GM03348 (cell line): ENCODE results near the gene APOL2.
A peak's percentile ranks its signal among the peaks of the same experiment; 100 is the strongest.
"Not testable (repeated sequence)": the region's sequence is repeated elsewhere in the genome, so short reads cannot be mapped to it uniquely, and the experiment has no call there.

Experiments used
- DNase-seq: peaks from one replicate; pipeline ENCODE4 v3.0.0; 2012; ENCODE audit warnings: low spot score

The APOL2 gene

DNA sequence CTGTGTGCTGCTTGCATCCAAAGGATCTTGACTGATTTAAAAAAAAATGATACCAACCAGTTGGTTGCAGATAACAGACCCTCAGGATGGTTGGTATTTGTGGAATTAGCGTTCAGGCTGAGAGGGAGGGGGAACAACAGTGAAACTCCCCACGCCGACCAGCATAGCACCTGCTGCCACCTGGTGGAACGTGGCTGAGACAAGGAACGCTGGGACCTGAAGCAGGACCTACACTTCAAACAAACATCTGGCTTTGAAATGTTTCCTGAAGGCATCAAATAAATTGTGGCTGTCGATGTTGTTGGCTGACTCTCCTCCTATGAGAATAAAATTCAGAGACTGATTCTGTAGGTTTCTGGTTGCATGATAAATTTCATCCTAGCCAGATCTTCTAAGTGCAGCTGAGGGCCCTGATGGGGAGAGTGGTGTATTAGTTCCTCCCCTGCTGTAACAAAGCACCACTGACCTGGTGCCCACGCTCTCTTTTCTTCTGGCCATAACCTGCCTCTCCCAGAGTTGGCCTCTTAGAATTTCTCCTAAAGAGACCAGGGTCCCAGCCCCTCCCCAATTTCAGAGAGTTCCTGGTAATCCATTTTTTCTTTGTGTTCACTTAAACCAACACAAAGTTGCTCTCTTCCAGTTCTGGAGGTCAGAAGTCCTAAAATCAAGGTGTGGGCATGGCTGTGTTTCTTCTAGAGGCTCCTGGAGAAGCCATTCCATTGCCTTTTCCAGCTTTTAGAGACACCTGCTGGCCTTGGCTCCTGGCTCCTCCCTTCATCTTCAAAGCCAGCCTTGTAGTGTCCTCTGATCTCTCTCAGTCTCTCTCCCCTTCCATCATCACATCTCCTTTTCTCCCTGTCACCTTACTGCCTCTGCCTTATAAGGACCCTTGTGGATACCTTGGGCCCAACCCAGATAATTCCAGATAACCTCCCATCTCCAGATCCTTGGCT, 17.3 kb downstream of the APOL2 start:
- peak; percentile 35 for DNase-seq

- peak; percentile 50 for DNase-seq
Observed at GRCh38 chr22:36220451-36220921, 18.8 kb downstream of the APOL2 start.

- DNase-seq, result no peak
Observed at GRCh38 chr22:36218648-36219193, 20.6 kb downstream of the APOL2 start.

DNA sequence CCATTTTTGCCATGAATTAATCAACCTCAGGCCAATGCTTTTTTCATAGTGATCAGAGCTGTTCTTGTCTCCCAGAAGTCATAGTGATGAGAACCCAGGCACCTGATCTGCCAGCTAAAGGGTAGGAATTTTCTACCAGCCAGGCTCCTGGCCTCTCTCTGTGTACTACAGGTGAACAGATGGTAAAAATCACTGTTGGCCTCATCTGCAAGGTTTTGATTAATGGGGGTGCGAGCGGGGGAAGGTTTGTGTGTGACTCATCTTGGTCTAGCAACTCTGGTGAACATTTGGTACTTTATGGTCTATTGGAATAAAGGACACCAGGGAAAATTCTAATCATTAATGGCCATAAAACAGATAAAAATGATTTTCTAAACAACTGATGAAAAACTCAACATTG, 23.3 kb downstream of the APOL2 start:
- no peak for DNase-seq

- no peak for DNase-seq
Observed at GRCh38 chr22:36213586-36213985, 25.7 kb downstream of the APOL2 start.

DNA sequence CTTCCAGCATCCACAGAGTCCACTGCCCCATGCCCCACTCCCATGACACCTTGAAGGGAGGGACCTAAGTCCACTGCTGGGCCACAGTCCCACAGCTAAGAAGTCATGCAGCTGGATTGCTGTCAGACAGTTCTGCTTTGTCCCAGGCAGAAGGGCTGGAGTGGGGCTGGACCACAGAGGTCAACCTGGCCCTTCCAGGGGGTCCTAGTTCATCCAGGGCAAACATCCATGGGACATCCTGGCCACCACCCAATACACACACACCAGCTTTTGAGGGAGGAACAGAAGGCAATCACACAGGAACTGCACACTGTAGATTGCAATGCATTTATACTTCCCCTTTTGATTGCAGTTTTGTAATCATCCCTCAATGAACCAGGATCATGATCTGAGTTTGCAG, 26.4 kb downstream of the APOL2 start:
- no peak for DNase-seq

DNA sequence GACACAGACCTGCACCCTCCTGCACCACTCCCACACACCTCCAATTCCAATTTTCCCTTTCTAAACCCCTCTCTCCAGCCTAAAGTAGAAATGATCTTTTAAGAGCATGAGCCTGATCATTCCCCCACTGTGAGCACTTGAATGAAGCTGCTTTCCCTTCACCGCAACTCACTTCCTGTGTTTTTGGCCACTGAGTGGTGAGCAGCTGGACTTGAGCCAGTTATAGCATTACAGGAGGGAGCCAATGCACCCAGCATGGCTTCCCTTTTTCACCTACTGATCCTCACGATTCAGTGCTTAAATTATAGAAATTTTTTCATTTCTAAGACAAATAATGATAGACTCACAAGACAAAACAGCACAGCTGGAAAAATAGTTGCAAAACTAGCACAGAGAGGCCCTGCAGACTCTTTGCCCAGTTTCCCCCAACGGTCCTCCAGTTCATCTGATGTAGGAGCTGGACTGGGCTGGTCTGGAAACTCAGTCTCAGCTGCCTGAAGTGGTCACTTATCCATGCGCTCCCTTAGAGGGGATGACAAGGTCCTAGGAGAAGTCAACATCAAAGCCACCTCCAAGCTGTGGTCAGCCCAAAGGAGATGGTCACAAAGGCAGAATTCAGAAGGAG, 28.0 kb downstream of the APOL2 start:
- peak; percentile 17 for DNase-seq

DNA sequence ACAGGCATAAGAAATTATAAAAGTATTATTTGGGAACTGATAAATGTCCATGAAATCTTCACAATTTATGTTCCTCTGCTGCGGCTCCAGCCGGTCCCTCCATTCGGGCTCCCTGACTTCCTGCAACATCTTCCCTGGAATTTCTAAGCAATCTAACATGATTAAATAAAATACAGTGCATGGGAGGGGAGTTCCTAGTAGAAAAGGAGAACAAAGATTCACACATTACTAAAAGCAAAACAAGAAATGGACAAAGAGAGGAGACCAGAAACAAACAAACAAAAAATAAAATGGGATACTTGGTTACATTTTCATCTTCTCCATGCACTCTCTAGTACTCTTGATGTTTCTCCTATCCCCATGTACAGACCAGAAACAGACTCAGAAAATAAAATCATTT, 29.1 kb downstream of the APOL2 start:
- DNase-seq, result no peak

DNA sequence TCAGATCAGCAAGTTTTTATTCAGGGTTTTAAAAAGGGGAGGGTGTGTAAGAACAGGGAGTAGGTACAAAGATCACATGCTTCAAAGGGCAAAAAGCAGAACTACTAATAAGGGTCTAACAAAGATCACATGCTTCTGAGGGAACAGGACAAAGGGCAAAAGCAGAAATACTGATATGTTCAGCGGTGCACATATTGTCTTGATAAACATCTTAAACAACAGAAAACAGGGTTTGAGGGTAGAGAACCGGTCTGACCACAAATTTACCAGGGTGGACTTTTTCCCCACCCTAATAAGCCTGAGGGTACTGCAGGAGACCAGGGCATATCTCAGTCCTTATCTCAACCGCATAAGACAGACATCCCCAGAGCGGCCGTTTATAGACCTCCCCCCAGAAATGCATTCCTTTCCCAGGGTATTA, 29.8 kb downstream of the APOL2 start:
- not testable (repeated sequence) for DNase-seq

GRCh38 chr22:36208914-36209313, 30.4 kb downstream of the APOL2 start:
- no peak for DNase-seq

DNA sequence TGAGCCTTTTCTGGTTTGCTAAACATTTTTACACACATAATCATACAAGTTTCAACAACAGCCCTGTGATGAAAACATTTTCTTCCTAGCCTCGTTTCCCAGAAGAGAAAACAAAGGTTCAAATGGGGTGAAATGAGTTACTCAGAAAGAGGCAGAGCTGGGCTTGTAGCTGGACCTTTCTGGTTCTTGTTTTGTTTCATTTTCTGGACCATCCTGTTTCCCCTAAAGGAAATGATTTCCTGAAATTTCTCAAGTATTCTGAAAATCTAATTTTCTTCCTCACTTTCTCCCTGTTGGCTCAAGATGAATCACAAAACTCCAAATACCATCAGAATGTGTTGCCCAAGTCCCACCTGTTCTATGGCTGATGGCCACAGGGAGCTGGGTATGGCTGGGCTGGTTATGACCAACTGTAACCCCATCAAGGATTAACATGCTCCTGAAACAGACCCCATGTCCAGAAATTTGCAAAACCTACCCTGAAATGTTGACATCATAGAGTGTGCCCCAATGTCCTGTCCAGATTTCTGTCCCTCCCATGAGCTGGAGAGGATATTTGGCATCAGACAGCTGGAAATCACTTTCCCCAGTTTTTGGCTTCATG, 31.1 kb downstream of the APOL2 start:
- DNase-seq, result no peak

DNA sequence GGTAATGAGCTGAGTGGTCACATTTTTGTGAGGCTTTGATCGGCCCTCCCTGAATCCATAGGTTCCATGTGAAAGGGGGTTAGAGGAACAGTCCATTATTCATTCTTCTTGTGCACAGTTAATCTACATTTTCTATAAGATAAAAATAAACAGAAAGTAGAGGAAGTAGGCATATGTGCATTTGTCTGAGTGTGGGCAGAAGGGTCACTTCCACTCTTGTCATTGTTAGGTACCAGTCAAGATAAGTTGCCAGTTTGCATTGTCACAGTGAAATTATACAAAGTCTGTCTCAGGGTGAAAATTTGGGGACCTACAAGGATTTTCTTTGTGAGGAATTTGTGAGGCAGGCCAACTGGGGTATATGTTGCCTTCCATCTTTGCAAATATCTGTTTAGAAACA, 33.1 kb downstream of the APOL2 start:
- no peak for DNase-seq

GRCh38 chr22:36205573-36205972, 33.8 kb downstream of the APOL2 start:
- not testable (repeated sequence) for DNase-seq

- no peak for DNase-seq
Observed at GRCh38 chr22:36204632-36205015, 34.7 kb downstream of the APOL2 start.

DNA sequence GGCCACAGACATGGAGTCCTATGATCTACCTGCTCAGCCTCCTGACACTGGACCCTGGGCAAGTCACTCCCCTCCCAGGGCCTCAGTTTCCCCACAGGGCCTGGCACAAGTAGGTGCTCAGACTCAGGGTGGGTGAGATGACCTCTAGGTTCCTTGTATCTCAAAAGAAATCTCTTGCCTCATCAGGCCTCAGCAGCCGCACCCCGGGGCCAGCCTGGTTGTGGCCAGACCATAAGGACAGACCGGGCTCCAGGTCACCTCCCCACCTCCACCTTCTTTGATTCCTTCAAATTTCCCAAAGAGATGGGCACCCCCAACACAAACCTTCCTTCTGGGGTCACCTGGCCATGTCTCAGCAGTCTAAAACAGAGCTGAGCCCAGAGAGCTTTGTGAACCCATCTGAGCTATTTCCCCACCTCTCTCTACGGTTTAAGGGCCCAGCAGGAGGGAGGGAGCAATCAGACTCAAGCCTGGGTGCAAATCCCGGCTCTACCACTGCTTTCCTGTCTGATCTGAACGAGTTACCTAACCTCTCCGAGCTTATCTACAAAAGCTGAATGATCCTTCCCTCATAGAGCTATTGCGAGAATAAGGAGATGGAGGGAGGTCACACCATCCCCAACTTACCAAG, 35.2 kb downstream of the APOL2 start:
- no peak for DNase-seq

DNA sequence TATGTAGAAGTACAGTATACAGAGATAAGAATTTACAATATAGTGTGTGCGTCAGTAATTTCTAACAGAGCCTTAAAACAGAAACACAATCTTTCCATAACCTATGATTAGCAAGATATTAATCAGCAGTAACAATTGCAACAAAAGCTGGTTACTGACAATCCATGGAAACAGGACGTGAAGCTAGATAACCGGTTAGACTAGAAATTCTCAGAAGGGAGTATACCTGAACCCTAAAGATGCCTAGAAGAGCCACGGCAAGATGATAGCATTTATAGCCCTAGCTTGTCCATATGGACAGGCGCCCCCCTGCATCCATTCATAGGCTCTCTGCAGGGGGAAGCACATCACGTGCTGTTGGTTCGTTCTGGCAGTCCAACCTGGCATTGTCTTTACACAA, 35.9 kb downstream of the APOL2 start:
- DNase-seq, result not testable (repeated sequence)

DNA sequence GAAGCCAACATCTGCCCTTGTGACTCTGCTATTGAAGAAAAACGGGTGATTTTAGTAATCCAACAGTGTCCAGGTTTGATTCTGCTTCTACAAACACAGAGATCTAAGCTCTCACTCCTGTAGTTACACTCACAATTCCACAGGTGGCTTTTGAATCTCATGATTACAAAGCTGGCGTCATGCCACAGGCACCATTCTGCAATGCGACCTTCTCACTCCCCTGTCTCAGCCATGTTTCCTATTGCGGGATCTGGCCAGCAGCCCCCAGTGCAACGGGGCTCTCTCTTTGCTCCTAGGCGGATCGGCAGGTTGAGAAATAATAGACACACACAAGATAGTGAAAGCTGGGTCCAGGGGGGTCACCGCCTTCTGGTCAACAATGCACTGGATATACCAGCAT, 36.4 kb downstream of the APOL2 start:
- not testable (repeated sequence) for DNase-seq

- peak; percentile 66 for DNase-seq
Observed at GRCh38 chr22:36201630-36202319, 37.6 kb downstream of the APOL2 start, which contains the start of gene APOL4. APOL4 (minus strand) TSS chr22:36201809; CDS start chr22:36201734, 75 bp downstream.

DNA sequence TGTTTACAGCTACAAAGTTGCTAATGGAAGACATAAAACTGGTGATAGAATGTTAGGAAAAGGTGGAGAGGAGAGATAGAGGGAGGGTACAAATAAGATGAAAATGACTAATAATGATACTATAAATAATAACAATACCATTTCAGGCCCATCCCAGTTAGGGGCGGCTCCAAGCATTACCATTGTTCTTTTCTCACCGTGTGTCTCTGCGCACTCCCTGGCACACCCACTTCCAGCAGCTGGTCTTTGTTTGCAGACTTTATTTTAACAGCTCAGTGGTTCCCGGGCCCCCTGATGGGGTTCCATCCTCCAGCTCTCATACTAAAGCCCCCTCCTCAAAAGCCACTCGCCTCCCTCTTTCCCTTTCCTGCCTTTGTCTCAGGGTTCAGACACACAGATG, 38.3 kb downstream of the APOL2 start:
- not testable (repeated sequence) for DNase-seq

- DNase-seq, result no peak
Observed at GRCh38 chr22:36199001-36199551, 40.3 kb downstream of the APOL2 start.

- DNase-seq, result no peak
Observed at GRCh38 chr22:36198536-36198935, 40.8 kb downstream of the APOL2 start.
